Stimulated activated CD8-positive, alpha-beta memory T cell treated with anti-CD3 and anti-CD28 coated beads, Interleukin-7, amount 100 ng/mL, for 4 hours (primary cell): Measurements from ENCODE around the gene PCDHB15.
"Not testable (repeated sequence)": the region's sequence is repeated elsewhere in the genome, so short reads cannot be mapped to it uniquely, and the experiment has no call there.

Source experiments
- DNase-seq, 2 donors: peaks; one replicate each; pipeline ENCODE4 v3.0.0-alpha.2; 2020; ENCODE audit warnings: low read depth in 2 of 2

The PCDHB15 gene

DNA sequence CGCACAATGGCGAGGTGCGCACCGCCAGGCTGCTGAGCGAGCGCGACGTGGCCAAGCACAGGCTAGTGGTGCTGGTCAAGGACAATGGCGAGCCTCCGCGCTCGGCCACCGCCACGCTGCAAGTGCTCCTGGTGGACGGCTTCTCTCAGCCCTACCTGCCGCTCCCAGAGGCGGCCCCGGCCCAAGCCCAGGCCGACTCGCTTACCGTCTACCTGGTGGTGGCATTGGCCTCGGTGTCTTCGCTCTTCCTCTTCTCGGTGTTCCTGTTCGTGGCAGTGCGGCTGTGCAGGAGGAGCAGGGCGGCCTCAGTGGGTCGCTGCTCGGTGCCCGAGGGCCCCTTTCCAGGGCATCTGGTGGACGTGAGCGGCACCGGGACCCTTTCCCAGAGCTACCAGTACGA lies 2.2 kb downstream of the PCDHB15 start:
- DNase-seq, result not testable (repeated sequence)

DNA sequence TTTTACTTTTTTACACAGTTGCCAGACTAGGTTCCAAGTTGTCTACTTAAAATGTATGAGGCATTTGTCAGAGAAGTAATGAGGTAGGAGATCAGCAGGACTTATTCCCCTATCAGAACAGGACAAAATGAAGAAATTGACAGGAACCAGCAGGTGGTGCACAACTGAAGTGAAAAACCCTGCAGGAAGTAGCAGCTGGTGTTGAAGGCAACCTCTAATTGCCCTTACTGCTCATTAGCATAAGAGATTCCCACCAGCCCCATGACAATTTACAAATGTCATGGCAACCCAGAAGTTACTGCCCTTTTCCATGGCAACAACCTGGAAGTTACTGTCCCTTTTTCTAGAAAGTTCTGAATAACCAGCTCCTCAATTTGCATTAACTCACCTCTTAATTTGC lies 5.4 kb downstream of the PCDHB15 start:
- no peak for DNase-seq

DNA sequence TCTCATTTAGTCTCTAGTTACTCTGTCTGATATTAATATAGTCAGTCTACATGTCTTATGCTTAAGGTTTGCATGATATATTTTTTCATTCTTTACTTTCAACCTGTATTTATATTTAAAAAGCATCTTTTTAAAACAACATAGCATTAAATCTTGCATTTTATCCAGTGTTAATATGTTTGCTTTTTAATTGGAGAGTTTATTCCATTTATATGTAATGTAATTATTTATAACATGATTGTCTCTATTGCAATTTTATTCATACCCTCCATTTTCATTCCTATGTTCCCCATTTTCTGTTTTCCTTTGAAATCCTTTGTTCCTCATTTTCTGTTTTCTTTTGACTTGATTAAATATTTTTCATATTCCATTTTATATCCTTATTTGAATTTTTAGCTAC lies 13.3 kb downstream of the PCDHB15 start:
- DNase-seq, result no peak

DNA sequence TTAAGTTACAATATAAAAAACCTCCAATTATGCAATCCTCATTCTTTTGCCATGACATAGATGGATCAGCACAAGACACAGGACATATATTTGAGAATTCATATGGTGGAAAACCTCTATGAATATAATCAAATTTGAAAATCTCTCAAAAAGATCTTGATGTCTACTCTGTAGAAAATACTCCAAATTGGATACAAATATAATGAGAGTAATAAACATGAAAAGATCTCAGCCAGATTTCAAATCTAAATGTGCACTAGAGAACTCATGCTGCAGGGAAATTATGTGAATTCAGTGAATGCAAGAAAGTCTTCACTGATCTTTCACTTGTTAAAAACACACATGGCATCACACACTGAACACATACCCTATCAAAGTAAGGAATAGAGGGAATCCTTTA lies 13.8 kb downstream of the PCDHB15 start:
- DNase-seq, result no peak

DNA sequence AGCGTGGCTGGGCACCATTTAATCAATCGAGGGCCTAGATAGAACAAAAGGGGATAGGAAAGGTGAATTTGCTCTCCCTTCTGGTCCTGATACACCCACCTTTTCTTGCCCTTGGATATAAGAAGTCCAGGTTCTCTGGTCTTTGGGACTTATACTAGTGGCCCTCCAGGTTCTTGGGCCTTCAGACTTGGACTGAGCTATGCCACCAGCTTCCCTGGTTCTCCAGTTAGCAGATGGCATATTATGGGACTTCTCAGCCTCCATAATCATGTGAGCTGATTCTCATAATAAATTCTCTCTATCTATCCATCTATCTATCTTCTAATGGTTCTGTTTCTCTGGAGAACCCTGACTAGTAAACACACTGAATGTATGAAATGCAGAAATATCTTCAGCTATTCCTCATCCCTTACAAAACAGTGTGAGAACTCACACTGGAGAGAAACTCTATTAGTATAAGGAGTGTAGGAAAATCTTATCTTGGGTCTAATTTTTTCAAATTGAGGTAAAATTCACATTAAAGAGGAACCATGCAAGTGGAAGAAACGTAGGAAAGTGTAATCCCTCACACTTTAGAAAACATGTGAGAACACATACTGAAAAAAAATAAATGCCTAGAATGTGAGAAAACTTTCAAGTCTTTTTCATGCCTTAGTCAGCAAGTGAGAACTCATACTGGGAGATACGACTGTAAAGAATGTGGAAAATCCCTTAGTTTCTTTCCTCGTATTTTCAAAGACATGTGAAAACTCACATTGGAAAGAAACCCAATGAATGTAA lies 15.5 kb downstream of the PCDHB15 start:
- DNase-seq, result no peak

DNA sequence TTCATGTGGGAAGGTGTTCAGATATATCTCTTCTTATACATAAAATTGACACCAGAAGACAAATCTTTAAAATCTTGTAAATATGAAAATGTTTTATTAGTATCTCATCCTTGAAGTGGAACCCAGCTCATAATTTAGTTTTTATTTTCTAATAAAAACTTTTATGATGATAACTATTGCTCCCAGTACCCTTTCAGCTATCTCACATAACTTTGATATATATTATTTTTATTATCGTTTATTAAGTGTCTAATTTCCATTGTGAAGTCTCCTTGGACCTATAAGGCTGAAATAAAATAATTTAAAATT lies 16.0 kb downstream of the PCDHB15 start:
- DNase-seq, result no peak

DNA sequence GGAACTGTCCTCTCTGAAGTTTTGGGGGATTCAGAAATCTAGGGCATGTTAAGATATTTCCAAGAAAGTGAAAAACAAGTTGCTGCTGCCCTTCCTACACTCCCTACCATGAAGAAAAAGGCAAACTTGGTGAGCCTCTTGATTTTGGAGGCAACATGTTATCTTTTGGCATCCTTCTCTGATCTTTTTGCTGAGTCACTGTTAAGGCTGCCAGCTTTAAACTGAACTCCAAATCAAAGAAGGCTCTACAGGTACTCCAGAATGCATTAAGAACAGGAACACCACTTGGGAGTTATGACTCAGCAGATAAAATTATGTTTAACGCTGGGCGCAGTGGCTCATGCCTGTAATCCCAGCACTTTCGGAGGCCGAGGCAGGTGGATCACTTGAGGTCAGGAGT lies 24.0 kb downstream of the PCDHB15 start:
- DNase-seq, result no peak

DNA sequence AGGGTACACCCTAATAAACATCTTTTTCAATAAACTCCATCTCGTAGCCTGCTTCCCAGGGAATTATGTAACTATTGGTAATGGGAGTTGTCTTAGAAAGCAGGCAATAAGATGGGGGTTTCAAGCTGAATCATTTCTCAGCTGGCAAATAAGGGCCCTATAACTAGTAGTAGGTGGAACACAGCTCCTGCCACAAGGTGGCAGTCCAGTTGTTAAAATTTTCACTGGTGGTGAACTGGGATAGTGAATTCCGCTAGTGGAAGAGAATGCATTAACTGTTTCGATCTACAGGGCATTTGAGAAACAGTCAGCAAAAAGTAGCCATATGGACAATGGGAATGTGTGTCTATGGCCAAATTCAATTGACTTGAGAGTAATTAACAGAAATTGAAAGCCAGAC lies 27.7 kb downstream of the PCDHB15 start:
- no peak for DNase-seq

DNA sequence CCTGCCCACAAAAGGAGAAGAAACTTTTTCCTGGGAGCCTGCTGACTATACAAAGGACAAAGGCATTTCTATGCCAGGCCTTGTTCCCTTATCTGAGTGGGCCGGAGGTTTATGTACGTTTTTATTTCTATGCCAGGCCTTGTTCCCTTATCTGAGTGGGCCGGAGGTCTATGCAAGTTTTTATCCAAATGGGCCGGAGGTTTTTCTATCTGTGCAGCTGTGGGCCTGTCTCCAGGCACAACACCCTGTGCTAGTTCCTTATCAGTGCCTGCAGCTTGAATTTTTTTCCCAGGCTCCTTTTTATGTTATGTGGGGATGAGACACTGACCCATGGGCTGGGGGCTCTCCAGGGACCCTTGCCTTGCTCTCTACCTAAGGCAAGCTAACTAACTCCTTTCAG lies 53.2 kb downstream of the PCDHB15 start:
- no peak for DNase-seq
